WTC11 (cell line): ENCODE results near the gene SBF2. TPM values are rescaled to one million over a fixed set of nuclear protein-coding genes. Genes with fewer than 3 reads are reported as not detected.

Experiments
- ATAC-seq: fragments of 200-7000 bp; cut with Tn5 transposase; 2 replicates; pipeline ENCODE4 v1.10.0; 2021; ENCODE audit warnings: mild to moderate bottlenecking, moderate library complexity
- CTCF ChIA-PET: fragments of 300-600 bp; sonication (Branson Sonifier 250); formaldehyde crosslinking; loops from one replicate; lab custom pipeline; 2021; ENCODE audit warnings: antibody characterized with exemption; lab: Charles Lee
- POLR2A ChIA-PET: fragments of 350-600 bp; sonication (Branson Sonifier 250); formaldehyde crosslinking; loops from one replicate; lab custom pipeline; 2021; ENCODE audit warnings: antibody characterized with exemption; lab: Charles Lee
- DNase-seq: peaks from one replicate; pipeline ENCODE4 v3.0.0; 2021; ENCODE audit warnings: low spot score
- H3K27ac Mint-ChIP-seq: 2 replicates; pipeline ENCODE4 v1.8.0; 2021; ENCODE audit warnings: mixed read lengths
- H3K27me3 Mint-ChIP-seq: 2 replicates; pipeline ENCODE4 v1.8.0; 2021; ENCODE audit warnings: low read depth, mild to moderate bottlenecking, moderate library complexity, mixed read lengths
- H3K36me3 Mint-ChIP-seq: 2 replicates; pipeline ENCODE4 v1.8.0; 2021; ENCODE audit warnings: mixed read lengths
- H3K4me1 Mint-ChIP-seq: 2 replicates; pipeline ENCODE4 v1.8.0; 2022; ENCODE audit warnings: mixed read lengths
- H3K4me3 Mint-ChIP-seq: 2 replicates; pipeline ENCODE4 v1.8.0; 2021; ENCODE audit warnings: mild to moderate bottlenecking, moderate library complexity, mixed read lengths
- H3K9me3 Mint-ChIP-seq: 2 replicates; pipeline ENCODE4 v1.8.0; 2021; ENCODE audit warnings: mixed read lengths
- CREB1 ChIP-seq: sonication (generic); formaldehyde crosslinking; IDR thresholded peaks from 2 replicates; pipeline ENCODE4 v1.8.0; 2023; ENCODE audit warnings: mild to moderate bottlenecking, missing genetic modification reagents
- CREM ChIP-seq: sonication (generic); formaldehyde crosslinking; IDR thresholded peaks from 2 replicates; pipeline ENCODE4 v1.8.1; 2022; ENCODE audit warnings: mild to moderate bottlenecking, missing genetic modification reagents, moderate library complexity
- EMX1 ChIP-seq: fragments of 250-450 bp; sonication (Bioruptor Pico); IDR thresholded peaks from 2 replicates; pipeline ENCODE4 v1.8.0; 2021; ENCODE audit warnings: mild to moderate bottlenecking
- ESRRA ChIP-seq: sonication (generic); formaldehyde crosslinking; IDR thresholded peaks from 2 replicates; pipeline ENCODE4 v1.8.1; 2022; ENCODE audit warnings: mild to moderate bottlenecking, missing genetic modification reagents, borderline replicate concordance
- FOXJ3 ChIP-seq: sonication (generic); formaldehyde crosslinking; IDR thresholded peaks from 2 replicates; pipeline ENCODE4 v1.9.0; 2021; ENCODE audit warnings: missing genetic modification reagents, mild to moderate bottlenecking, borderline replicate concordance
- FOXK1 ChIP-seq: sonication (generic); formaldehyde crosslinking; IDR thresholded peaks from 2 replicates; pipeline ENCODE4 v1.8.0; 2022; ENCODE audit warnings: mild to moderate bottlenecking, moderate library complexity, missing genetic modification reagents
- JUN ChIP-seq: sonication (generic); formaldehyde crosslinking; IDR thresholded peaks from 2 replicates; pipeline ENCODE4 v1.8.0; 2023; ENCODE audit warnings: mild to moderate bottlenecking, missing genetic modification reagents
- MYBL2 ChIP-seq: sonication (generic); formaldehyde crosslinking; IDR thresholded peaks from 2 replicates; pipeline ENCODE4 v1.8.1; 2023; ENCODE audit warnings: mild to moderate bottlenecking, moderate library complexity, missing genetic modification reagents
- NFE2L1 ChIP-seq: sonication (generic); formaldehyde crosslinking; IDR thresholded peaks from 2 replicates; pipeline ENCODE4 v1.8.1; 2023; ENCODE audit warnings: missing genetic modification reagents
- RORB ChIP-seq: fragments of 250-450 bp; sonication (Bioruptor Pico); IDR thresholded peaks from 2 replicates; pipeline ENCODE4 v1.9.0; 2021; ENCODE audit warnings: mild to moderate bottlenecking
- SMAD3 ChIP-seq: sonication (generic); formaldehyde crosslinking; IDR thresholded peaks from 2 replicates; pipeline ENCODE4 v1.8.0; 2022; ENCODE audit warnings: missing genetic modification reagents, mild to moderate bottlenecking, borderline replicate concordance
- SP1 ChIP-seq: sonication (generic); formaldehyde crosslinking; conservative IDR thresholded peaks from 2 replicates; pipeline ENCODE4 v1.8.1; 2022; ENCODE audit warnings: missing genetic modification reagents
- TCF7 ChIP-seq: sonication (generic); formaldehyde crosslinking; IDR thresholded peaks from 2 replicates; pipeline ENCODE4 v1.8.0; 2022; ENCODE audit warnings: mild to moderate bottlenecking, low read depth, missing genetic modification reagents, moderate library complexity
- TEAD1 ChIP-seq: sonication (generic); formaldehyde crosslinking; IDR thresholded peaks from 2 replicates; pipeline ENCODE4 v1.8.0; 2022; ENCODE audit warnings: mild to moderate bottlenecking, missing genetic modification reagents
- ZNF423 ChIP-seq: fragments of 250-450 bp; sonication (Bioruptor Pico); IDR thresholded peaks from 2 replicates; pipeline ENCODE4 v2.1.2; 2022; ENCODE audit warnings: mild to moderate bottlenecking, moderate library complexity
- total RNA-seq: library from RNA; stranded (reverse); gene quantifications from 3 replicates; pipeline ENCODE4 v1.2.3, GENCODE V29; 2021
- TF ChIP-seq, protein P1 (sequence below): fragments of 250-450 bp; sonication (Bioruptor Pico); IDR thresholded peaks from 2 replicates; pipeline ENCODE4 v1.8.0; 2021; ENCODE audit warnings: mild to moderate bottlenecking
- TF ChIP-seq, protein P2 (sequence below): sonication (generic); formaldehyde crosslinking; IDR thresholded peaks from 2 replicates; pipeline ENCODE4 v1.8.1; 2022; ENCODE audit warnings: mild to moderate bottlenecking, moderate library complexity, missing genetic modification reagents
- TF ChIP-seq, protein P3 (sequence below): sonication (generic); formaldehyde crosslinking; IDR thresholded peaks from 2 replicates; pipeline ENCODE4 v1.8.1; 2023; ENCODE audit warnings: mild to moderate bottlenecking, missing genetic modification reagents
- TF ChIP-seq, protein P4 (sequence below): sonication (generic); formaldehyde crosslinking; IDR thresholded peaks from 2 replicates; pipeline ENCODE4 v1.8.0; 2023; ENCODE audit warnings: mild to moderate bottlenecking, missing genetic modification reagents
- TF ChIP-seq, protein P5 (sequence below): sonication (generic); formaldehyde crosslinking; IDR thresholded peaks from 2 replicates; pipeline ENCODE4 v1.8.1; 2023; ENCODE audit warnings: mild to moderate bottlenecking, missing genetic modification reagents, moderate library complexity
- TF ChIP-seq, protein P6 (sequence below): fragments of 250-450 bp; sonication (Bioruptor Pico); conservative IDR thresholded peaks from 2 replicates; pipeline ENCODE4 v1.9.0; 2021; ENCODE audit warnings: mild to moderate bottlenecking
- TF ChIP-seq, protein P7 (sequence below): sonication (generic); formaldehyde crosslinking; IDR thresholded peaks from 2 replicates; pipeline ENCODE4 v1.8.1; 2022; ENCODE audit warnings: low read depth, mild to moderate bottlenecking, moderate library complexity, missing genetic modification reagents, borderline replicate concordance

The SBF2 gene
- total RNA-seq, 1 experiment from 2014 or later, result 47.6 TPM

DNA sequence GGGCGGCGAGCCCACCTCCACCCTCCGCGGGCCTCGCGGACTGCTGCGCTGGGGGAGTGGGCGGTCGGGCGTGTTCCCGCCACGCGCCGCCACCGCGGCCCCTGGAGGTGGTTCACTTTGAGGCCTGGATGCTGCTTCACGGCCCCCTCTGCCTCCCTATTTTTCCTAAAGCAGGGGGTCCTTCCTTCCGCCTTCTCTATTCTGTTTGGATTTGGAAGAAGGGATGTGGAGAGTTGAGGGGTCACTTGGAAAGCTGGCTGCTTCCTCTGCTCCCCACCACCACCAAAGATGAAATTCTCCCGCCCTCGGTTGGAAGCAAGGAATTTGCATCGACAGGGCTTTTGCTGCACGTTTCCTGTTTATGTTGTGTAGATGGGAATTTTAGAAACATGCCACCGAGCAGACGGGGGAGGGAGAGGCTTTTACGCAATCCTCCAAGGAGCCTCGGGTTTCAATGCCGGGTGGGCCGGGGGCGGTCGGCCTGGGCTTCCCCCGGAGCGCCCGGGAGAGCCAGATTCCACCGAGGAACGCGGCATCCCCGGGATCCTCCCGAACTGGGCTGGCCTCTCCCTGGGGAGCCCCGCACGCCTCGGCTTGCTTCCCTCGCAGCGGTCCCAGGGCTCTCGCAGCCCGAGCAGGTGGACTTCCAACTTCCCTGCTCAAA lies 403 bp upstream of the SBF2 start:
- H3K27ac Mint-ChIP-seq, result no peak overlapping the region; the same call in none of the 2 replicates
- H3K36me3 Mint-ChIP-seq, result no peaks in the 10 kb centered on the region; the same call in 1 of the 2 replicates
- H3K4me1 Mint-ChIP-seq, result peaks cover 43% of the 10 kb centered on the region
- peak; percentile 44 for DNase-seq
- peak overlapping the region; percentile 85 for H3K4me3 Mint-ChIP-seq
- H3K9me3 Mint-ChIP-seq, result peaks cover 3% of the 10 kb centered on the region; the same call in 1 of the 2 replicates
- TF ChIP-seq, protein P1, sequence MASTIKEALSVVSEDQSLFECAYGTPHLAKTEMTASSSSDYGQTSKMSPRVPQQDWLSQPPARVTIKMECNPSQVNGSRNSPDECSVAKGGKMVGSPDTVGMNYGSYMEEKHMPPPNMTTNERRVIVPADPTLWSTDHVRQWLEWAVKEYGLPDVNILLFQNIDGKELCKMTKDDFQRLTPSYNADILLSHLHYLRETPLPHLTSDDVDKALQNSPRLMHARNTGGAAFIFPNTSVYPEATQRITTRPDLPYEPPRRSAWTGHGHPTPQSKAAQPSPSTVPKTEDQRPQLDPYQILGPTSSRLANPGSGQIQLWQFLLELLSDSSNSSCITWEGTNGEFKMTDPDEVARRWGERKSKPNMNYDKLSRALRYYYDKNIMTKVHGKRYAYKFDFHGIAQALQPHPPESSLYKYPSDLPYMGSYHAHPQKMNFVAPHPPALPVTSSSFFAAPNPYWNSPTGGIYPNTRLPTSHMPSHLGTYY (CRISPR knock-in tag), result no peak
- TF ChIP-seq CREM (no peak), FOXK1 (CRISPR knock-in tag) (peak; percentile 33; the same call in 1 of the 2 replicates), SMAD3 (no peak), FOXJ3 (CRISPR knock-in tag) (no peak), ZNF423 (CRISPR knock-in tag) (0 out of 2 replicates have a peak, but pooled peaks have one; percentile 13), NFE2L1 (CRISPR knock-in tag) (0 out of 2 replicates have a peak, but pooled peaks have one; percentile 15)
- TF ChIP-seq, protein P2, sequence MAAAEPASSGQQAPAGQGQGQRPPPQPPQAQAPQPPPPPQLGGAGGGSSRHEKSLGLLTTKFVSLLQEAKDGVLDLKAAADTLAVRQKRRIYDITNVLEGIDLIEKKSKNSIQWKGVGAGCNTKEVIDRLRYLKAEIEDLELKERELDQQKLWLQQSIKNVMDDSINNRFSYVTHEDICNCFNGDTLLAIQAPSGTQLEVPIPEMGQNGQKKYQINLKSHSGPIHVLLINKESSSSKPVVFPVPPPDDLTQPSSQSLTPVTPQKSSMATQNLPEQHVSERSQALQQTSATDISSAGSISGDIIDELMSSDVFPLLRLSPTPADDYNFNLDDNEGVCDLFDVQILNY (CRISPR knock-in tag), result peak; percentile 56; the same call in 1 of the 2 replicates
- TF ChIP-seq, protein P3, sequence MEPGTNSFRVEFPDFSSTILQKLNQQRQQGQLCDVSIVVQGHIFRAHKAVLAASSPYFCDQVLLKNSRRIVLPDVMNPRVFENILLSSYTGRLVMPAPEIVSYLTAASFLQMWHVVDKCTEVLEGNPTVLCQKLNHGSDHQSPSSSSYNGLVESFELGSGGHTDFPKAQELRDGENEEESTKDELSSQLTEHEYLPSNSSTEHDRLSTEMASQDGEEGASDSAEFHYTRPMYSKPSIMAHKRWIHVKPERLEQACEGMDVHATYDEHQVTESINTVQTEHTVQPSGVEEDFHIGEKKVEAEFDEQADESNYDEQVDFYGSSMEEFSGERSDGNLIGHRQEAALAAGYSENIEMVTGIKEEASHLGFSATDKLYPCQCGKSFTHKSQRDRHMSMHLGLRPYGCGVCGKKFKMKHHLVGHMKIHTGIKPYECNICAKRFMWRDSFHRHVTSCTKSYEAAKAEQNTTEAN (CRISPR knock-in tag), result no peak
- TF ChIP-seq, protein P4, sequence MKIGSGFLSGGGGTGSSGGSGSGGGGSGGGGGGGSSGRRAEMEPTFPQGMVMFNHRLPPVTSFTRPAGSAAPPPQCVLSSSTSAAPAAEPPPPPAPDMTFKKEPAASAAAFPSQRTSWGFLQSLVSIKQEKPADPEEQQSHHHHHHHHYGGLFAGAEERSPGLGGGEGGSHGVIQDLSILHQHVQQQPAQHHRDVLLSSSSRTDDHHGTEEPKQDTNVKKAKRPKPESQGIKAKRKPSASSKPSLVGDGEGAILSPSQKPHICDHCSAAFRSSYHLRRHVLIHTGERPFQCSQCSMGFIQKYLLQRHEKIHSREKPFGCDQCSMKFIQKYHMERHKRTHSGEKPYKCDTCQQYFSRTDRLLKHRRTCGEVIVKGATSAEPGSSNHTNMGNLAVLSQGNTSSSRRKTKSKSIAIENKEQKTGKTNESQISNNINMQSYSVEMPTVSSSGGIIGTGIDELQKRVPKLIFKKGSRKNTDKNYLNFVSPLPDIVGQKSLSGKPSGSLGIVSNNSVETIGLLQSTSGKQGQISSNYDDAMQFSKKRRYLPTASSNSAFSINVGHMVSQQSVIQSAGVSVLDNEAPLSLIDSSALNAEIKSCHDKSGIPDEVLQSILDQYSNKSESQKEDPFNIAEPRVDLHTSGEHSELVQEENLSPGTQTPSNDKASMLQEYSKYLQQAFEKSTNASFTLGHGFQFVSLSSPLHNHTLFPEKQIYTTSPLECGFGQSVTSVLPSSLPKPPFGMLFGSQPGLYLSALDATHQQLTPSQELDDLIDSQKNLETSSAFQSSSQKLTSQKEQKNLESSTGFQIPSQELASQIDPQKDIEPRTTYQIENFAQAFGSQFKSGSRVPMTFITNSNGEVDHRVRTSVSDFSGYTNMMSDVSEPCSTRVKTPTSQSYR, result 0 out of 2 replicates have a peak, but pooled peaks have one; percentile 23
- TF ChIP-seq, protein P5, sequence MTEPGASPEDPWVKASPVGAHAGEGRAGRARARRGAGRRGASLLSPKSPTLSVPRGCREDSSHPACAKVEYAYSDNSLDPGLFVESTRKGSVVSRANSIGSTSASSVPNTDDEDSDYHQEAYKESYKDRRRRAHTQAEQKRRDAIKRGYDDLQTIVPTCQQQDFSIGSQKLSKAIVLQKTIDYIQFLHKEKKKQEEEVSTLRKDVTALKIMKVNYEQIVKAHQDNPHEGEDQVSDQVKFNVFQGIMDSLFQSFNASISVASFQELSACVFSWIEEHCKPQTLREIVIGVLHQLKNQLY (CRISPR knock-in tag), result 0 out of 2 replicates have a peak, but pooled peaks have one; percentile 20
- CTCF ChIA-PET, result interaction anchor here (0.8 to 1.3 kb wide), 3 partner anchors 10 to 72 kb away, joined by 3 to 6 read pairs (median 5); no protein-coding TSS in a partner anchor
- POLR2A ChIA-PET, result interaction anchor here (2.1 kb wide), 1 partner anchor 9 kb away, joined by 6 read pairs; no protein-coding TSS in a partner anchor
- ATAC-seq, result peak; percentile 12
- no peaks in the 10 kb centered on the region for H3K27me3 Mint-ChIP-seq

DNA sequence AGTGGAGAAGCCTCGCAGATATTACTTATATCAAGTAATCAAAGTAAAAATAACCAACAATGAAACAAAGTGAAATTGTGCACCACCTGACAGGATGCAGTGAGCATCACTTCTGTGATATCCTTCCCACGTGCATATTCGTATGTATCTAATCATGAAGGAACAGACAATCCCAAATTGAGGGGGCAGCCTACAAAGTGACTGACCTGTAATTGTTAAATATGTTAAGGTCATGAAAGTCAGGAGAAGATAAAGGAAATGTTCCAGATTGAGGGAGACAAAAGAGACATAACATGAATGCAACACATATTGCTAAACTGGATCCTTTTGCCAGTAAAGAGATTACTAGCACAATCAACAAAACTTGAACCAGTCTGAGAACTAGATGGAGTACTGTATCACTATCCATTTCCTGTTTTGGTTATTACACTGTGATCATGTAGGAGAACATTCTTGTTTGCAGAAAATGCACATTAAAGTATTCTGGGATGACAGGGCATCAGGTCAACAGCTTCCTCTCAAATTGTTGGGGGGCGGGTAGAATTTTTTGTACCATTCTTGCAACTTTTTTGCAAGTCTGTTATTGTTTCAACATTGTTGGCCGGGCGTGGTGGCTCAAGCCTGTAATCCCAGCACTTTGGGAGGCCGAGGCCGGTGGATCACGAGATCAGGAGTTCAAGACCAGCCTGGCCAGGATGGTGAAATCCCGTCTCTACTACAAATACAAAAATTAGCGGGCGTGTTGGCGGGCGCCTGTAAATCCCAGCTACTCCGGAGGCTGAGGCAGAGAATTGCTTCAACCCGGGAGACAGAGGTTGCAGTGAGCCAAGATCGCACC lies 2.0 kb downstream of the SBF2 start:
- DNase-seq, result no peak
- Mint-ChIP-seq H3K36me3 (no peaks in the 10 kb centered on the region; the same call in 1 of the 2 replicates), H3K9me3 (peaks cover 3% of the 10 kb centered on the region; the same call in 1 of the 2 replicates), H3K27ac (0 out of 2 replicates have a peak overlapping the region, but pooled peaks have one; percentile 32), H3K4me1 (peaks cover 43% of the 10 kb centered on the region), H3K27me3 (no peaks in the 10 kb centered on the region), H3K4me3 (peak overlapping the region; percentile 75)
- ChIA-PET POLR2A (interaction anchor here (1.0 kb wide), 1 partner anchor 11 kb away, joined by 5 read pairs; no protein-coding TSS in a partner anchor), CTCF (interaction anchor here (1.2 to 1.7 kb wide), 4 partner anchors 11 to 215 kb away, joined by 3 to 8 read pairs (median 6); partner anchors contain the start of gene ADM)
- no peak for ATAC-seq
- TF ChIP-seq TEAD1 (CRISPR knock-in tag) (no peak), ESRRA (CRISPR knock-in tag) (no peak), SP1 (CRISPR knock-in tag) (no peak), TCF7 (CRISPR knock-in tag) (no peak), EMX1 (no peak), CREB1 (no peak), RORB (no peak), JUN (CRISPR knock-in tag) (no peak), MYBL2 (CRISPR knock-in tag) (no peak)
- TF ChIP-seq, protein P6, sequence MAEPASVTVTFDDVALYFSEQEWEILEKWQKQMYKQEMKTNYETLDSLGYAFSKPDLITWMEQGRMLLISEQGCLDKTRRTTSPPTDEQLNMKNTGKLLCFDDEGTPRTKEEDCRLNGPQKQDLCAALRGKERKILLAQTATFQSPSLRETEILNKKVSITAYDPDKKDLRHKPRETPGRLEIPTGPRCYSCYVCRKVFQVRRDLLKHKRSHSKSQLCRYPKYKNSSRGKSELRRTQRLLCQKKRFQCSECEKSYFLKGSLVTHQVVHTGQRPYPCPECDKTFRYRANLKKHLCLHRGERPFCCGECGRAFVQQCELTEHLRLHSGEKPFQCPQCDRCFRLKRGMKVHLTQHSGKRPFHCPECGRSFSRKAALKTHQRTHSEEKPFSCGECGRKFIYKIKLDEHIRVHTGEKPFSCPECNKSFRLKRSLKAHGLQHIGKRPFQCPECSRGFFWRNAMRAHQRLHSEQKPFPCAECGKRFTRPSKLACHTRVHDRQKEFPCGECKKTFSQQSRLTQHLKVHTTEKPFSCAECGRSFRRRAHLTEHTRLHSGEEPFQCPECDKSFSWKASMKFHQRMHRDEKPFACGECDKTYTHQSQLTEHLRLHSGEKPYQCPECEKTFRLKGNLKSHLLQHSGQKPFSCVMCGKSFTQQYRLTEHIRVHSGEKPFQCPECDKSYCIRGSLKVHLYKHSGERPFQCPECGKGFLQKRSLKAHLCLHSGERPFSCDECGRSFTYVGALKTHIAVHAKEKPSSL, result no peak
- TF ChIP-seq, protein P7, sequence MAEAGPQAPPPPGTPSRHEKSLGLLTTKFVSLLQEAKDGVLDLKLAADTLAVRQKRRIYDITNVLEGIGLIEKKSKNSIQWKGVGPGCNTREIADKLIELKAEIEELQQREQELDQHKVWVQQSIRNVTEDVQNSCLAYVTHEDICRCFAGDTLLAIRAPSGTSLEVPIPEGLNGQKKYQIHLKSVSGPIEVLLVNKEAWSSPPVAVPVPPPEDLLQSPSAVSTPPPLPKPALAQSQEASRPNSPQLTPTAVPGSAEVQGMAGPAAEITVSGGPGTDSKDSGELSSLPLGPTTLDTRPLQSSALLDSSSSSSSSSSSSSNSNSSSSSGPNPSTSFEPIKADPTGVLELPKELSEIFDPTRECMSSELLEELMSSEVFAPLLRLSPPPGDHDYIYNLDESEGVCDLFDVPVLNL, result no peak
